B cell (primary cell): ENCODE data around the gene LARGE2. TPM values are rescaled to one million over a fixed set of nuclear protein-coding genes. Genes with fewer than 3 reads are reported as not detected.

Experiments
- ATAC-seq: fragments of 200-7000 bp; cut with Tn5 transposase; one replicate; pipeline ENCODE4 v1.10.0; 2021; ENCODE audit warnings: low read depth, mild to moderate bottlenecking, moderate number of reproducible peaks, moderate library complexity
- CTCF ChIA-PET: fragments of 350-600 bp; sonication (Branson Sonifier 250); formaldehyde crosslinking; loops from one replicate; lab custom pipeline; 2021; ENCODE audit warnings: antibody characterized with exemption, inconsistent platforms; lab: Charles Lee
- POLR2A ChIA-PET: fragments of 350-600 bp; sonication (Branson Sonifier 250); formaldehyde crosslinking; loops from one replicate; lab custom pipeline; 2021; ENCODE audit warnings: antibody characterized with exemption; lab: Charles Lee
- DNase-seq: peaks from one replicate; pipeline ENCODE4 v3.0.0; 2013
- H2AFZ ChIP-seq: 2 replicates; pipeline ENCODE4 v1.6.1; 2012; ENCODE audit warnings: mild to moderate bottlenecking, low read depth, low read length; ENCODE audit not compliant: insufficient read depth, poor library complexity, severe bottlenecking
- H3K27ac ChIP-seq, 2 donors: 1 replicate in 1 of 2; 2 replicates in 1 of 2; pipeline ENCODE4 v1.5.1; 2012 to 2013; ENCODE audit warnings: low read length in 2 of 2, mild to moderate bottlenecking in 2 of 2, moderate library complexity in 1 of 2
- H3K27me3 ChIP-seq, 4 experiments: fragments of 200-600 bp in 1 of 4; sonication (generic) in 1 of 4; replicated peaks in 1 of 4; 1 replicate in 2 of 4; 2 replicates in 2 of 4; pipeline versions ENCODE4 v1.6.1 to v1.7.0; 2013 to 2016; ENCODE audit warnings: low read length in 3 of 4, mild to moderate bottlenecking in 2 of 4, mixed read lengths in 1 of 4, moderate library complexity in 1 of 4; ENCODE audit not compliant: insufficient read depth in 4 of 4, control insufficient read depth in 3 of 4; ENCODE audit errors: control extremely low read depth in 1 of 4
- H3K36me3 ChIP-seq, 2 experiments: replicated peaks in 1 of 2; 1 replicate in 1 of 2; 2 replicates in 1 of 2; pipeline versions ENCODE4 v1.6.1 to v1.7.1; 2013; ENCODE audit warnings: low read length in 1 of 2; ENCODE audit not compliant: insufficient read depth in 2 of 2, control insufficient read depth in 1 of 2; ENCODE audit errors: control extremely low read depth in 1 of 2, extremely low read depth in 1 of 2
- H3K4me1 ChIP-seq, 2 donors: fragments of 200-600 bp in 1 of 2; sonication (generic) in 1 of 2; 1 replicate in 1 of 2; 2 replicates in 1 of 2; pipeline versions ENCODE4 v1.5.1 to v1.6.1; 2013 to 2017; ENCODE audit warnings: low read length in 2 of 2; ENCODE audit not compliant: control insufficient read depth in 2 of 2, insufficient read depth in 2 of 2
- H3K4me2 ChIP-seq: replicated peaks from 2 replicates; pipeline ENCODE3; 2012; ENCODE audit warnings: mild to moderate bottlenecking, low read depth, low read length; ENCODE audit not compliant: poor library complexity, severe bottlenecking
- H3K4me3 ChIP-seq, 5 experiments: fragments of 200-600 bp in 1 of 5; sonication (generic) in 1 of 5; 1 replicate in 3 of 5; 2 replicates in 2 of 5; pipeline versions ENCODE4 v1.5.1 to v1.7.0; 2011 to 2016; ENCODE audit warnings: low read length in 4 of 5, mild to moderate bottlenecking in 4 of 5, low read depth in 2 of 5, control low read depth in 1 of 5, moderate library complexity in 1 of 5; ENCODE audit not compliant: insufficient read depth in 1 of 5; ENCODE audit errors: control extremely low read depth in 1 of 5, extremely low read depth in 1 of 5
- H3K79me2 ChIP-seq: fragments of 200-600 bp; sonication (generic); one replicate; pipeline ENCODE4 v1.6.0; 2016; ENCODE audit warnings: low read length; ENCODE audit not compliant: control insufficient read depth, insufficient read depth
- H3K9ac ChIP-seq: fragments of 200-600 bp; sonication (generic); 2 replicates; pipeline ENCODE4 v1.6.1; 2017; ENCODE audit warnings: mild to moderate bottlenecking, low read length, moderate library complexity
- H3K9me3 ChIP-seq, 3 donors: one replicate each; pipeline versions ENCODE4 v1.6.1 to v1.7.1; 2013; ENCODE audit warnings: low read length in 2 of 3; ENCODE audit not compliant: control insufficient read depth in 2 of 3, insufficient read depth in 1 of 3; ENCODE audit errors: control extremely low read depth in 1 of 3
- H4K20me1 ChIP-seq: 2 replicates; pipeline ENCODE4 v1.6.0; 2012; ENCODE audit warnings: mild to moderate bottlenecking, low read length; ENCODE audit not compliant: insufficient read depth, control insufficient read depth, poor library complexity, severe bottlenecking
- H3K27ac Mint-ChIP-seq: one replicate; pipeline ENCODE4 v1.8.0; 2021; ENCODE audit warnings: mixed read lengths
- H3K27me3 Mint-ChIP-seq: one replicate; pipeline ENCODE4 v1.8.0; 2021; ENCODE audit warnings: mixed read lengths
- H3K4me1 Mint-ChIP-seq: one replicate; pipeline ENCODE4 v1.8.0; 2021; ENCODE audit warnings: mixed read lengths
- H3K4me3 Mint-ChIP-seq: one replicate; pipeline ENCODE4 v1.8.0; 2021; ENCODE audit warnings: mixed read lengths
- H3K9me3 Mint-ChIP-seq: one replicate; pipeline ENCODE4 v1.8.0; 2022; ENCODE audit warnings: mixed read lengths; ENCODE audit not compliant: insufficient read depth
- CTCF ChIP-seq: fragments of 200-600 bp; IDR thresholded peaks from one replicate; pipeline ENCODE4 v1.8.0; 2022; ENCODE audit warnings: antibody characterized with exemption, mild to moderate bottlenecking
- EZH2 ChIP-seq: IDR thresholded peaks from 2 replicates; pipeline ENCODE4 v1.6.1; 2012; ENCODE audit warnings: borderline replicate concordance, low read depth, mild to moderate bottlenecking, moderate library complexity, low read length; ENCODE audit not compliant: insufficient read depth, poor library complexity, severe bottlenecking
- WGBS: methylation state at CpG from one replicate; pipeline ENCODE4 v1.1.5; 2013; ENCODE audit warnings: missing lambda C conversion rate; ENCODE audit not compliant: insufficient coverage; 5-methylcytosine and 5-hydroxymethylcytosine counted together
- intact Hi-C: fragments of 100-400 bp; cut with micrococcal nuclease; formaldehyde crosslinking; loops from one replicate; pipeline ENCODE4 v1.10.0; 2022
- polyA plus RNA-seq: library from polyadenylated mRNA; depleted of rRNA; stranded (reverse); fragments of >200 nt; gene quantifications from 2 replicates; pipeline ENCODE4 v1.2.3, GENCODE V29; 2012
- total RNA-seq, 2 donors: library from RNA; stranded (reverse); fragments of 120-200 nt in 1 of 2; gene quantifications; 1 replicate in 1 of 2; 2 replicates in 1 of 2; pipeline versions ENCODE4 v1.2.3 to v1.2.4, GENCODE V29; 2013 to 2022

Gene LARGE2
- total and polyA plus RNA-seq, 2 donors (not counting 1 experiment from before 2014, with no cell fraction given), result 109 to 264 TPM

- Histone ChIP-seq H3K4me1 (peaks cover 54 to 75% of the 10 kb centered on the region in 2 donors), H3K4me2 (peak overlapping the region; percentile 98)
- CTCF ChIA-PET, result interaction anchor here (8.3 to 9.6 kb wide), 2 partner anchors 14 to 44 kb away, joined by 58 to 98 read pairs; no protein-coding TSS in a partner anchor
These were observed 2.5 kb upstream of the LARGE2 start for GRCh38 chr11:45919806-45920530.

More at GRCh38 chr11:45919806-45920530, 2.5 kb upstream of the LARGE2 start:
- ATAC-seq (no peak), DNase-seq (no peak)
- Mint-ChIP-seq H3K4me3 (peak overlapping the region; percentile 92), H3K4me1 (peaks cover 75% of the 10 kb centered on the region), H3K9me3 (no peaks in the 10 kb centered on the region), H3K27me3 (no peaks in the 10 kb centered on the region), H3K27ac (peak overlapping the region; percentile 94)
- POLR2A ChIA-PET, result interaction anchor here (9.1 kb wide), 1 partner anchor 14 kb away, joined by 162 read pairs; no protein-coding TSS in a partner anchor
- peak overlapping the region in 2 of 5 experiments; percentile 9 to 99 for H3K4me3 ChIP-seq
- H3K36me3 ChIP-seq, result peaks cover 0 to 19% of the 10 kb centered on the region in 2 experiments
- 61% methylated on average over 6 of the region's 13 CpGs for WGBS
- no peak for TF ChIP-seq CTCF
- TF ChIP-seq EZH2, result no peak
- H3K79me2 ChIP-seq, result peaks cover 60% of the 10 kb centered on the region
- H3K27ac ChIP-seq, result peak overlapping the region in 1 of 2 donors; percentile 17
- no peaks in the 10 kb centered on the region for H3K9me3 ChIP-seq
- H2AFZ ChIP-seq, result no peak overlapping the region
- no peaks in the 10 kb centered on the region for H3K27me3 ChIP-seq
- H4K20me1 ChIP-seq, result peaks cover 35% of the 10 kb centered on the region
- intact Hi-C loops, result loop anchor here (5.0 to 10.0 kb wide), 4 partner anchors 202 to 1355 kb away; partner anchors contain the start of genes ATG13, CD82, DGKZ and HARBI1
- H3K9ac ChIP-seq, result no peak overlapping the region
